WTC11 (cell line): ENCODE measurements around the gene FGA. TPM values are rescaled to one million over a fixed set of nuclear protein-coding genes. Genes with fewer than 3 reads are reported as not detected.

Source experiments
- ATAC-seq: fragments of 200-7000 bp; cut with Tn5 transposase; 2 replicates; pipeline ENCODE4 v1.10.0; 2021; ENCODE audit warnings: mild to moderate bottlenecking, moderate library complexity
- CTCF ChIA-PET: fragments of 300-600 bp; sonication (Branson Sonifier 250); formaldehyde crosslinking; loops from one replicate; lab custom pipeline; 2021; ENCODE audit warnings: antibody characterized with exemption; lab: Charles Lee
- POLR2A ChIA-PET: fragments of 350-600 bp; sonication (Branson Sonifier 250); formaldehyde crosslinking; loops from one replicate; lab custom pipeline; 2021; ENCODE audit warnings: antibody characterized with exemption; lab: Charles Lee
- DNase-seq: peaks from one replicate; pipeline ENCODE4 v3.0.0; 2021; ENCODE audit warnings: low spot score
- H3K27ac Mint-ChIP-seq: 2 replicates; pipeline ENCODE4 v1.8.0; 2021; ENCODE audit warnings: mixed read lengths
- H3K27me3 Mint-ChIP-seq: 2 replicates; pipeline ENCODE4 v1.8.0; 2021; ENCODE audit warnings: low read depth, mild to moderate bottlenecking, moderate library complexity, mixed read lengths
- H3K36me3 Mint-ChIP-seq: 2 replicates; pipeline ENCODE4 v1.8.0; 2021; ENCODE audit warnings: mixed read lengths
- H3K4me1 Mint-ChIP-seq: 2 replicates; pipeline ENCODE4 v1.8.0; 2022; ENCODE audit warnings: mixed read lengths
- H3K4me3 Mint-ChIP-seq: 2 replicates; pipeline ENCODE4 v1.8.0; 2021; ENCODE audit warnings: mild to moderate bottlenecking, moderate library complexity, mixed read lengths
- H3K9me3 Mint-ChIP-seq: 2 replicates; pipeline ENCODE4 v1.8.0; 2021; ENCODE audit warnings: mixed read lengths
- ETV6 ChIP-seq: sonication (generic); formaldehyde crosslinking; IDR thresholded peaks from 2 replicates; pipeline ENCODE4 v1.8.1; 2022; ENCODE audit warnings: mild to moderate bottlenecking, missing genetic modification reagents
- FOXJ3 ChIP-seq: sonication (generic); formaldehyde crosslinking; IDR thresholded peaks from 2 replicates; pipeline ENCODE4 v1.9.0; 2021; ENCODE audit warnings: missing genetic modification reagents, mild to moderate bottlenecking, borderline replicate concordance
- GABPB1 ChIP-seq: sonication (generic); formaldehyde crosslinking; IDR thresholded peaks from 2 replicates; pipeline ENCODE4 v1.8.1; 2023; ENCODE audit warnings: mild to moderate bottlenecking, missing genetic modification reagents
- GRHL2 ChIP-seq: fragments of 250-450 bp; sonication (Bioruptor Pico); IDR thresholded peaks from 2 replicates; pipeline ENCODE4 v1.8.0; 2022; ENCODE audit warnings: mild to moderate bottlenecking, moderate library complexity; ENCODE audit not compliant: insufficient replicate concordance, severe bottlenecking
- IRF2 ChIP-seq: sonication (generic); formaldehyde crosslinking; IDR thresholded peaks from 2 replicates; pipeline ENCODE4 v1.8.0; 2022; ENCODE audit warnings: low read depth, missing genetic modification reagents, borderline replicate concordance
- KAT7 ChIP-seq: sonication (generic); formaldehyde crosslinking; IDR thresholded peaks from 2 replicates; pipeline ENCODE4 v1.8.1; 2023; ENCODE audit warnings: missing genetic modification reagents, mild to moderate bottlenecking, borderline replicate concordance
- MLX ChIP-seq: sonication (generic); formaldehyde crosslinking; IDR thresholded peaks from 2 replicates; pipeline ENCODE4 v1.8.1; 2023; ENCODE audit warnings: mild to moderate bottlenecking, missing genetic modification reagents, moderate library complexity
- NFE2L1 ChIP-seq: sonication (generic); formaldehyde crosslinking; IDR thresholded peaks from 2 replicates; pipeline ENCODE4 v1.8.1; 2023; ENCODE audit warnings: missing genetic modification reagents
- NFYB ChIP-seq: sonication (generic); formaldehyde crosslinking; conservative IDR thresholded peaks from 2 replicates; pipeline ENCODE4 v1.8.0; 2022; ENCODE audit warnings: low read depth, missing genetic modification reagents
- RORB ChIP-seq: fragments of 250-450 bp; sonication (Bioruptor Pico); IDR thresholded peaks from 2 replicates; pipeline ENCODE4 v1.9.0; 2021; ENCODE audit warnings: mild to moderate bottlenecking
- TCF7 ChIP-seq: sonication (generic); formaldehyde crosslinking; IDR thresholded peaks from 2 replicates; pipeline ENCODE4 v1.8.0; 2022; ENCODE audit warnings: mild to moderate bottlenecking, low read depth, missing genetic modification reagents, moderate library complexity
- TEAD4 ChIP-seq: sonication (generic); formaldehyde crosslinking; IDR thresholded peaks from 2 replicates; pipeline ENCODE4 v1.8.0; 2022; ENCODE audit warnings: mild to moderate bottlenecking, missing genetic modification reagents
- ZBTB43 ChIP-seq: sonication (generic); formaldehyde crosslinking; IDR thresholded peaks from 2 replicates; pipeline ENCODE4 v1.8.1; 2023; ENCODE audit warnings: mild to moderate bottlenecking, missing genetic modification reagents
- ZNF138 ChIP-seq: sonication (generic); formaldehyde crosslinking; conservative IDR thresholded peaks from 2 replicates; pipeline ENCODE4 v1.8.1; 2022; ENCODE audit warnings: mild to moderate bottlenecking, moderate library complexity, missing genetic modification reagents
- ZNF219 ChIP-seq: sonication (generic); formaldehyde crosslinking; IDR thresholded peaks from 2 replicates; pipeline ENCODE4 v1.8.0; 2023; ENCODE audit warnings: missing genetic modification reagents, mild to moderate bottlenecking, borderline replicate concordance
- ZNF232 ChIP-seq: sonication (generic); formaldehyde crosslinking; IDR thresholded peaks from 2 replicates; pipeline ENCODE4 v1.8.0; 2022; ENCODE audit warnings: mild to moderate bottlenecking, missing genetic modification reagents
- ZNF317 ChIP-seq: sonication (generic); formaldehyde crosslinking; IDR thresholded peaks from 2 replicates; pipeline ENCODE4 v1.8.1; 2023; ENCODE audit warnings: low read depth, mild to moderate bottlenecking, moderate library complexity, missing genetic modification reagents, borderline replicate concordance
- total RNA-seq: library from RNA; stranded (reverse); gene quantifications from 3 replicates; pipeline ENCODE4 v1.2.3, GENCODE V29; 2021
- TF ChIP-seq, protein P1 (sequence below): sonication (generic); formaldehyde crosslinking; IDR thresholded peaks from 2 replicates; pipeline ENCODE4 v1.8.1; 2022; ENCODE audit warnings: low read depth, mild to moderate bottlenecking, moderate library complexity, missing genetic modification reagents, borderline replicate concordance
- TF ChIP-seq, protein P2 (sequence below): sonication (generic); formaldehyde crosslinking; IDR thresholded peaks from 2 replicates; pipeline ENCODE4 v1.8.0; 2023; ENCODE audit warnings: mild to moderate bottlenecking, missing genetic modification reagents

The FGA gene
- total RNA-seq, 1 experiment from 2014 or later, result 3.2 TPM

- TF ChIP-seq, protein P1, sequence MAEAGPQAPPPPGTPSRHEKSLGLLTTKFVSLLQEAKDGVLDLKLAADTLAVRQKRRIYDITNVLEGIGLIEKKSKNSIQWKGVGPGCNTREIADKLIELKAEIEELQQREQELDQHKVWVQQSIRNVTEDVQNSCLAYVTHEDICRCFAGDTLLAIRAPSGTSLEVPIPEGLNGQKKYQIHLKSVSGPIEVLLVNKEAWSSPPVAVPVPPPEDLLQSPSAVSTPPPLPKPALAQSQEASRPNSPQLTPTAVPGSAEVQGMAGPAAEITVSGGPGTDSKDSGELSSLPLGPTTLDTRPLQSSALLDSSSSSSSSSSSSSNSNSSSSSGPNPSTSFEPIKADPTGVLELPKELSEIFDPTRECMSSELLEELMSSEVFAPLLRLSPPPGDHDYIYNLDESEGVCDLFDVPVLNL (CRISPR knock-in tag), result no peak
- no peak for TF ChIP-seq ETV6 (CRISPR knock-in tag)
- no peak for TF ChIP-seq ZNF219 (CRISPR knock-in tag)
- no peak for TF ChIP-seq MLX
- TF ChIP-seq ZNF232, result no peak
These were observed 12.7 kb upstream of the FGA start (continued) for GRCh38 chr4:154603033-154603943.

DNA sequence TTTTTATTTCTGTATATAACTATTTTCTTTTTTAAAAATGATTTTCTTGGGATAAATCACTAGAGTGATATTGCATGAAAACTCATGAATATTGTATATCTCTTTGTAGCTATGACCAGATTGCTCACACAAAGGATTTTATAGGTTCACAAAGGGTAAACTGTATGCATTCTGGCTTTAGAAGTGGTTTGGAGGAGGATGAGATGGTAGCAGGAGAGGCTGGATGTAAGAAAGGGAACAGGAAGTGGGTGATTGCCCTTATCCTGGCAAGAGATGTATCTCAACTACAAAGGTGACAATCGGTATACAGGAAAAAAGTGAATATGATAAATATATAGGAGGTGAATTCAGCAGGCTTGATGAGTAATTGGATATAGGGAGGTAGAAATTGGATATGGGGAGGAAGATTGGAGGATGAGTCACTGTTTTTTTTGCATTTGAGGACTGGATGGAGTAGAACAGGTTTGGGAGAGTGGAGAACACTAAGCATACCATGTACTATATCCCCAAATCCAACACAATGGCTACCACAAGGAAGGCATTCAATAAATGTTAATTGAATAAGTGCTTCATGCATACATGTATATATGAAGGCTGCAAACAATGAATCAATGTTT, 12.0 kb upstream of the FGA start:
- no peak for ATAC-seq
- H3K36me3 Mint-ChIP-seq, result no peaks in the 10 kb centered on the region
- no peak overlapping the region for H3K4me3 Mint-ChIP-seq
- no peak overlapping the region for H3K27ac Mint-ChIP-seq
- peaks cover 16% of the 10 kb centered on the region for H3K4me1 Mint-ChIP-seq
- no peaks in the 10 kb centered on the region for H3K9me3 Mint-ChIP-seq
- CTCF ChIA-PET, result interaction anchor here (0.9 to 1.9 kb wide), 6 partner anchors 8 to 96 kb away, joined by 3 to 14 read pairs (median 6); no protein-coding TSS in a partner anchor
- no peak for TF ChIP-seq IRF2 (CRISPR knock-in tag)
- TF ChIP-seq RORB (CRISPR knock-in tag), result no peak
- no peak for TF ChIP-seq ZBTB43
- no peak for TF ChIP-seq GRHL2 (CRISPR knock-in tag)
- TF ChIP-seq GABPB1, result no peak
- no peak for TF ChIP-seq TCF7
- TF ChIP-seq, protein P2, sequence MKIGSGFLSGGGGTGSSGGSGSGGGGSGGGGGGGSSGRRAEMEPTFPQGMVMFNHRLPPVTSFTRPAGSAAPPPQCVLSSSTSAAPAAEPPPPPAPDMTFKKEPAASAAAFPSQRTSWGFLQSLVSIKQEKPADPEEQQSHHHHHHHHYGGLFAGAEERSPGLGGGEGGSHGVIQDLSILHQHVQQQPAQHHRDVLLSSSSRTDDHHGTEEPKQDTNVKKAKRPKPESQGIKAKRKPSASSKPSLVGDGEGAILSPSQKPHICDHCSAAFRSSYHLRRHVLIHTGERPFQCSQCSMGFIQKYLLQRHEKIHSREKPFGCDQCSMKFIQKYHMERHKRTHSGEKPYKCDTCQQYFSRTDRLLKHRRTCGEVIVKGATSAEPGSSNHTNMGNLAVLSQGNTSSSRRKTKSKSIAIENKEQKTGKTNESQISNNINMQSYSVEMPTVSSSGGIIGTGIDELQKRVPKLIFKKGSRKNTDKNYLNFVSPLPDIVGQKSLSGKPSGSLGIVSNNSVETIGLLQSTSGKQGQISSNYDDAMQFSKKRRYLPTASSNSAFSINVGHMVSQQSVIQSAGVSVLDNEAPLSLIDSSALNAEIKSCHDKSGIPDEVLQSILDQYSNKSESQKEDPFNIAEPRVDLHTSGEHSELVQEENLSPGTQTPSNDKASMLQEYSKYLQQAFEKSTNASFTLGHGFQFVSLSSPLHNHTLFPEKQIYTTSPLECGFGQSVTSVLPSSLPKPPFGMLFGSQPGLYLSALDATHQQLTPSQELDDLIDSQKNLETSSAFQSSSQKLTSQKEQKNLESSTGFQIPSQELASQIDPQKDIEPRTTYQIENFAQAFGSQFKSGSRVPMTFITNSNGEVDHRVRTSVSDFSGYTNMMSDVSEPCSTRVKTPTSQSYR, result no peak
- TF ChIP-seq TEAD4 (CRISPR knock-in tag), result no peak
- no peak for TF ChIP-seq ZNF317
- TF ChIP-seq NFE2L1 (CRISPR knock-in tag), result no peak
- no peak for TF ChIP-seq KAT7 (CRISPR knock-in tag)
- TF ChIP-seq ZNF138 (CRISPR knock-in tag), result no peak
- TF ChIP-seq NFYB (CRISPR knock-in tag), result no peak
- no peak for TF ChIP-seq FOXJ3 (CRISPR knock-in tag)
- TF ChIP-seq, all 79 proteins: peak for 0
- DNase-seq, result no peak
- POLR2A ChIA-PET, result no interaction called here
- H3K27me3 Mint-ChIP-seq, result no peaks in the 10 kb centered on the region
